ENCODE measurements around the gene ADGRF3.
"Not testable (repeated sequence)": the region's sequence is repeated elsewhere in the genome, so short reads cannot be mapped to it uniquely, and the experiment has no call there.

ADGRF3 gene

DNA sequence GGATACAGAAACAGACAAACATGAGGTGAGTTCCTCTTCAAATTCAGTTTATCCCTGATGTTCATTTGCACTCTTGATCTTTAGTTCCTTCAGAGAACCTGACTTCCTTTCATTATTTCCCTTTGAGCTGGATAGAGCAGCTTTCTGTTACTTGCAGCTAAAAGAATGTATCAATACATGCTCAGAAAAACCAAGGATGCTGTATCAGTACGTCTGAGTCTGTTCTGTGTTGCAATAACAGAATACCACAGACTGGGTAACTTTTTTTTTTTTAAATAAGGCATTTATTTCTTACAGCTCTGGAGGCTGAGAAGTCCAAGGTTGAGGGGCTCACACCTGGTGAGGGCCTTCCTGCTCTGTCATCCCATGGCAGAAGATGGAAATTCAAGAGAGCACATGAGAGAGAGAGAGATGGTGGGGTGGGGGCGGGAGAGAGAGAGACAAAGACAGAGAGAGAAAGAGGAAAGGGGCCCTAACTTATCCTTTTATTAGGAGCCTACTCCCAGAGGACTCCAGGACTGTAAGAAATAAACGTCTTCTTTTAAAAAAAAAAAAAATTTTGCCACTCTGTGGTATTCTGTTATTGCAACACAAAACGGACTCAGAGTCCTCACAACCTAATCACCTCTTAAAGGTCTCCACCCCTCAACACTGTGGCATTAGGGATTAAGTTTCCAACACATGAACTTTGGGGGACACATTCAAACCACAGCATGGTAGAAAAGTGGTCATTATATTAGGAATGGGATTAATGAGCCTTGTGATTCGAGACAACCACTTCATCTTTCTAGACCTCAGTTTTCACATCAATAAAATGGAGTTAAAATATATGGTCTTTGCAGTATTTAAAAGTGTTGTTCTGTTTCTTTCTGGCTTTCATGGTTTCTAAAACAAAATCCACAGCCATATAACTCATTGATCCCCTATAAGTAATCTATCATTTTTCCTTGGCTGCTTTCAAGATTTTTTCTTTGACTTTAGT, 19.0 kb downstream of the ADGRF3 start:
- FAIRE-seq = no peak
- no peak for TF ChIP-seq POLR2A (IDR thresholded peaks at IDR 0.05; ENCODE audit: low read depth, low read length)
- TF ChIP-seq POLR2AphosphoS5 (IDR thresholded peaks at IDR 0.05; ENCODE audit: low read depth, low read length) = no peak
- no peak for TF ChIP-seq TAF1 (IDR thresholded peaks at IDR 0.05; ENCODE audit: borderline replicate concordance, low read depth, low read length)

DNA sequence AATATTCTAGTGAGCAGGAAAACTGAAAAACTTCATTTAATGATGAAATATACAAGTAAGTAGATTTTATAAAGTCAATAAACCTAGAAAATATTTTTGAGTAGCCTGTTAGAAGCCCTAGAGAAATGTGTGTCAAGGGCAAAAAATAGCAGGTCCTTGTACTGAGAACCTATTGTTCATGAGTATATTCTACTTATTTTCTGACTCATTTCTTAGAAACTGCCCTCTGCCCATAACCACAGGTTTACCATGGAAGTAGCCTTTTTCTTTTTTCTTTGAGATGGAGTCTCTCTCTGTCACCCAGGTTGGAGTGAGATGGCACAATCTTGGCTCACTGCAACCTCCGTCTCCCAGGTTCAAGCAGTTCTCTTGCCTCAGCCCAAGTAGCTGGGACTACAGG, 20.1 kb downstream of the ADGRF3 start:
- no peak for FAIRE-seq

More for the DNA sequence above, 19.0 kb downstream of the ADGRF3 start:
- DNase-seq (ENCODE audit: insufficient read length) = no peak

DNA sequence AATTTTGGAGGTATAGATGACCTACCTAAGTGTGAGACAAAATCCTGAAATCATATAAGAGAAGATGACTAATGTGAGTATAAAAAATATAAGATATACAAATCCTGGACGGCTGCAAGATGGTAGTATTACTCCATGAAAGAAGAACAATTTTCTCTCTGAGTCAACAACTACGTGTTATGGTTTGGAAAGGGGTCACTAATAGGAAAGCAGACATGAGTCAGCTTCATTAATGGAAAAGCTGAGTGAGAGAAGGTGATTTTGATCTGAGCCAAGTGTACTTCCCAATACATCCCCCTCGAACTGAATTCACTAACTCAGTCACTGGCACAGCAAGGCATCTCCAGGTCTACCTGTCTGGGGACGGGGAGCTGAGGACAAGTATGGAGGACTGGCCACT, 20.7 kb downstream of the ADGRF3 start:
- FAIRE-seq (no peak), DNase-seq (ENCODE audit: insufficient read length) (no peak)
- TF ChIP-seq POLR2AphosphoS5 (IDR thresholded peaks at IDR 0.05; ENCODE audit: low read depth, low read length) (no peak), POLR2A (IDR thresholded peaks at IDR 0.05; ENCODE audit: low read depth, low read length) (no peak), TAF1 (IDR thresholded peaks at IDR 0.05; ENCODE audit: borderline replicate concordance, low read depth, low read length) (no peak)

More for the DNA sequence above, 20.1 kb downstream of the ADGRF3 start:
- DNase-seq (ENCODE audit: insufficient read length) = no peak
- TF ChIP-seq POLR2AphosphoS5 (IDR thresholded peaks at IDR 0.05; ENCODE audit: low read depth, low read length) (no peak), TAF1 (IDR thresholded peaks at IDR 0.05; ENCODE audit: borderline replicate concordance, low read depth, low read length) (no peak), POLR2A (IDR thresholded peaks at IDR 0.05; ENCODE audit: low read depth, low read length) (no peak)

DNA sequence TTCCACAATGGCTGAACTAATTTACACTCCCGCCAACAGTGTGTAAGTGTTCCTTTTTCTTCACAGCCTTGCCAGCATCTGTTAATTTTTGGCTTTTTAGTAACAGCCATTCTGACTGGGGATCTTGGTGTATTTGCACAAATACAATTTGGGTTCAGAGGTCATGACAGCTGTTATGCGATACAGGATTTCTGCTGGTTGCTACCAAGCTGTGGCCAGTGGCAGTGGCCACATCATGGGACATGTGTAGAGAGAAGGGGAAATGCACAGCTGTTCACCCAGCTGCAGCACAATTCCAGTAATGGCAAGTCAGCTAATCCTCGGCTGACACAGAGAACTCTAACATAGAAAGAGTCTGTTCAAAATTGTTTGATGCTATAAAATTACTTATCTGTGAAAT, 21.7 kb downstream of the ADGRF3 start:
- no peak for FAIRE-seq
- DNase-seq (ENCODE audit: insufficient read length) = no peak
- TF ChIP-seq POLR2A (IDR thresholded peaks at IDR 0.05; ENCODE audit: low read depth, low read length) (no peak), TAF1 (IDR thresholded peaks at IDR 0.05; ENCODE audit: borderline replicate concordance, low read depth, low read length) (no peak), POLR2AphosphoS5 (IDR thresholded peaks at IDR 0.05; ENCODE audit: low read depth, low read length) (no peak)

DNA sequence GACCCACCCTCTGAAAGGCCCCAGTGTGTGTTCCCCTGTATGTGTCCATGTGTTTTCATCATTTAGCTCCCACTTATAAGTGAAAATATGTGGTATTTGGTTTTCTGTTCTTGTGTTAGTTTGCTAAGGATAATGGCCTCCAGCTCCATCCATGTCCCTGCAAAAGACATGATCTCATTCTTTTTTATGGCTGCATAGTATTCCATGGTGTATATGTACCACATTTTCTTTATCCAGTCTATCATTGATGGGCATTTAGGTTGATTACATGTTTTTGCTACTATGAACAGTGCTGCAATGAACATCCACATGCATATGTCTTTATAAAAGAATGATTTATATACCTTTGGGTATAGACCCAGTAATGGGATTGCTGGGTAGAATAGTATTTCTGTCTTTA, 22.1 kb downstream of the ADGRF3 start:
- not testable (repeated sequence) for DNase-seq (ENCODE audit: insufficient read length); FAIRE-seq

DNA sequence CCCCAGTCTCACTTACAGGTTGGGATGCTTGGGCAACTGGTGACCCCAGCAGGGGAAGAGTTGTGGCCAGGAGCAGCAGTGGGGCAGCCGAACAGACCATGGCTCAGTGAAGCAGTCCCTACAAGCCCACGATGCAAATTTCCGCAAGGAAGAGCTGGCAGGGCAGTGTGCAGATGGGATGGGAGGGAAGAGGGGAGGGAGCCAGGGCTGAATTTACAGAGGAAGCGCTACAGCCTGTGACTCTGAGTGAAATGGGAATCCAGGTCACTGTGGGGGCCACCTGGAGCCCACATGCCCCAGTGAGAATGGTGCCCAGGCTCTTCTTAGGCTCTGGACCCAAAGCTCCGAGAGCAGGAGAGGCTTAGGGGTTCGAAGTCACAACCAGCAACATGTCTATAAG, 27.6 kb downstream of the ADGRF3 start:
- FAIRE-seq (no peak), DNase-seq (ENCODE audit: insufficient read length) (no peak)

DNA sequence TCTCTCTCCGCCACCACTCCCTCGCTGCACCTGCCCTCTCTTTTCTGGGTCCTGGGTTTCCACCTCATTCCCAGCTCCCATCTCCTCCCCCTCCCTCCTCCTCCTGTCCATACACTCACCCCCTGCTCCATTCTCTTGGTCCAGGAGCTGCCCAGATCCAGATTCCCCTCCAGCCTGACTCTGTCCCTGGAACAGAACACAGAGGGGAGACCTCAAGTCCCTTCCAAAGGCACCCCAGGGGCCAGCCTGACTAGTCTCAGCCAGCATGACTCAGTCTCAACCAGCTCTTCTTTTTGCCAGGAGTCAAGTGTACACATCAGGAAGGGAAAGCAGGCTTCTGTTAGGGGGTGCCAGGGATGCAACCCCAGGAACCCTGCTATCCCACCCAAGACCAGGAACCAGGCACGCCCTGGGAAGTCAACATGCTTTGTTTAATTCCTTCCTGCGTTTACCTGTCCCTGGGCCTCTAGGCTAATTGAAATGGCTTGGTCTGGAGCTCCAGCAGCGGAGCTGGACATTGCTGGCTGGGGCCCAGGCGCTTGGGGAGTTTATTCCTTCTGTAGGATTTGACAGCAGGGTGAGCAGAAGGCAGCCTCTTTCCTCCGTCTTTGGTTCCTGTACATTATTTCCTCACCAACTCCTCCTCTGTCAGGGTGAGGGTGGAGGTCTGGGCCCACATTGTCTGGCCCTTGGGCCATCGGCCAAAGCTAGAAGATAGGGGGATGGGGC, 29.0 kb downstream of the ADGRF3 start:
- FAIRE-seq (no peak), DNase-seq (ENCODE audit: insufficient read length) (no peak)
- TF ChIP-seq TAF1 (IDR thresholded peaks at IDR 0.05; ENCODE audit: borderline replicate concordance, low read depth, low read length) (no peak), POLR2A (IDR thresholded peaks at IDR 0.05; ENCODE audit: low read depth, low read length) (no peak), POLR2AphosphoS5 (IDR thresholded peaks at IDR 0.05; ENCODE audit: low read depth, low read length) (no peak)

More for the DNA sequence above, 27.6 kb downstream of the ADGRF3 start:
- no peak for TF ChIP-seq TAF1 (IDR thresholded peaks at IDR 0.05; ENCODE audit: borderline replicate concordance, low read depth, low read length)
- TF ChIP-seq POLR2A (IDR thresholded peaks at IDR 0.05; ENCODE audit: low read depth, low read length) = no peak
- TF ChIP-seq POLR2AphosphoS5 (IDR thresholded peaks at IDR 0.05; ENCODE audit: low read depth, low read length) = no peak

DNA sequence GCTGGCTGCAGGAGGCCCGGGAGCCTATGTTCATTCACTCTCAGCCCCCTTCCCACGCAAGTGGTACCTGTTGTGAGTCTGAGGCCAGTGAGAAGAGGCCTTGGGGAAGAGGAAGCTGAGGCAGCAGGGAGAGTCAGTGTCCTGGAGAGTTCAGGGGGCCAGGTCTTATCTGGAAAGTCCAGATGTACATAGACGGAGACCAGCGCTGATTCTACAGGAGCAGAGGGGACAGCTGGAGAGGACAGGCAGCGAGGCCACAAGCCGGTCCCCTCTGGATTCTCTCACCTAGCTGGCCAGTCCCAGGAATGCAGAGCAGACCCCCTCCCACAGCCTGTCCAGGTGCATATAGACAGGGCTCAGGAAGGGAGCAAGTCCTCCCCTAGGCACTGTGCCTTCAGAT, 29.7 kb downstream of the ADGRF3 start:
- DNase-seq (ENCODE audit: insufficient read length) (no peak), FAIRE-seq (no peak)
- TF ChIP-seq POLR2A (IDR thresholded peaks at IDR 0.05; ENCODE audit: low read depth, low read length) = no peak
- no peak for TF ChIP-seq TAF1 (IDR thresholded peaks at IDR 0.05; ENCODE audit: borderline replicate concordance, low read depth, low read length)
- no peak for TF ChIP-seq POLR2AphosphoS5 (IDR thresholded peaks at IDR 0.05; ENCODE audit: low read depth, low read length)

DNA sequence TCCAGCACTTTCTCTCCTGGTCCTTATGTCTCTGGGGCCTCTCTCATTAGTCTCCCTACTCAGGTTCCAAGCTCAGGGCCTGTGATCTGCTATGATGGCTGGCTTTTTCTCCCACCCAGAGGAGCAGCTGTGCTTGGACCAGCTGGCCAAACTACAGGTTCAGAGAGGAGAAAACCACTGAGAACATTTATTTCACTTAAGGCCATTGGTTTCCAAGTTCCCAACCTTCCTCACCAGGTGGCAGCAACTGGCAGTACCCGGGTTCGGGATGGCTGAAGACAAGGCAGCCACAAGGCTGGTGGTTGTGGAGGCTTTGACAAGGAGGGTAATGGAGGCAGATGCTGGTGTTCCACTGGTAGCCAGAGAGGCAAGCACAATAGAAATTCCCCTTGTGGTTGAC, 30.5 kb downstream of the ADGRF3 start:
- no peak for FAIRE-seq
- no peak for TF ChIP-seq POLR2AphosphoS5 (IDR thresholded peaks at IDR 0.05; ENCODE audit: low read depth, low read length)
- no peak for TF ChIP-seq TAF1 (IDR thresholded peaks at IDR 0.05; ENCODE audit: borderline replicate concordance, low read depth, low read length)
- no peak for TF ChIP-seq POLR2A (IDR thresholded peaks at IDR 0.05; ENCODE audit: low read depth, low read length)
- no peak for DNase-seq (ENCODE audit: insufficient read length)

DNA sequence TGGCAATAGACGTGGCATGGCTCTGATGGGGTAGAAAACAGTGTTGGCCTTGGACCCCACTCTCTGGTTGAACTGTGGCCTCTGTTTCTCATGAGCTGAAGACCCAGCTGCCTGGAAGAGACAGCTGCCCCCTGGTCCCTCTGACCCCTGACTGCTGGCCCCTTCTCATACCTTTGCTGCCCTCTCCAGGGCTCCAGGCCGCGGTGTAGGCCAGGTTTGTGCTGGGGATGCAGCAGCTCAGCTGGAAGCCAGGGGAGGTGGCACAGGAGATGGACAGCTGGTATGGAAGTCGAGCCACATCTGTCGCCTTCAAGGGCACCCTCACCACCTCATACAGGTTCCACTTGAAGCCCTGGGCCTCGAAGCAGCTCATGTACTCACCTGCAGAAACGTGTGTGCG, 32.3 kb downstream of the ADGRF3 start:
- no peak for DNase-seq (ENCODE audit: insufficient read length)
- FAIRE-seq = no peak
- no peak for TF ChIP-seq POLR2AphosphoS5 (IDR thresholded peaks at IDR 0.05; ENCODE audit: low read depth, low read length)

DNA sequence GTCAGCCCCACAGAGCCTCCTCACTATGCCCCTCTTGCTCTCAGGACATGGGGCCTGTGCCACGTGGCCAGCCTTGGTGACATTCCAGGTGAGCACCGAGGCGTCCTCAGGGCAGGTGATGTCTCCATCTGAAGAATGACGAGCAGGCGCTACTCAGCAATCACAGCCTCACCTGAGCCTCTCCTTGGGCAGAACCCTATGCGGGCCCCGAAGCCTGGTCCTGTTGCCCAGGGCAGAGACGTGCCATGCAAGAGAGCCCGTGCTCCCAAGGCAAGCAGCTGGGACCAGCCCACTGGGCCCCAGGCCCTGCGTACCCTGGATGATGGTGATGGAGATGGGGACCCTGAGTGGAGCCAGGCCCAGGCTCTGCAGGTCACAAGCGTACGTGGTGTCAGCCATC, 33.1 kb downstream of the ADGRF3 start:
- DNase-seq (ENCODE audit: insufficient read length) = no peak
- TF ChIP-seq POLR2AphosphoS5 (IDR thresholded peaks at IDR 0.05; ENCODE audit: low read depth, low read length) = no peak
- TF ChIP-seq TAF1 (IDR thresholded peaks at IDR 0.05; ENCODE audit: borderline replicate concordance, low read depth, low read length) = no peak
- no peak for TF ChIP-seq POLR2A (IDR thresholded peaks at IDR 0.05; ENCODE audit: low read depth, low read length)
- FAIRE-seq = no peak

DNA sequence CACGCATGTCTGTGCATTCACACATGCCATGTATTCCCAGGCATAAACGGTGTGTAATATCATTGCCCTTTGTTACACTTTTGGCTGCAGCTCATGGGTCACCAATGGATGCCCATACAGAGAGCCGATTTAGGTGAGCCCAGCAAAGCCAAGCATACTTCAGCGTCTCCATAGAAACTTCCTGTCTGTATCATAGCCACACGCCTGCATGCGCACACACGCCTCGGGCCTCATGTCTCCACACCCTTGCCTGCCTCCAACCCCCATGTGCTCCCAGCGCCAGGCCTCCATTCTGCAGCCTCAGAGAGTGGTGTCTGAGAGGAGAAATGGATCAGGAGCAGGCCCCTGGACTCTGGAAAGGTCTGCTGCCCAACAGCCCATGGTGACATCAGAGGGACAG, 34.1 kb downstream of the ADGRF3 start:
- DNase-seq (ENCODE audit: insufficient read length) (no peak), FAIRE-seq (no peak)
- no peak for TF ChIP-seq TAF1 (IDR thresholded peaks at IDR 0.05; ENCODE audit: borderline replicate concordance, low read depth, low read length)
- TF ChIP-seq POLR2AphosphoS5 (IDR thresholded peaks at IDR 0.05; ENCODE audit: low read depth, low read length) = no peak
- no peak for TF ChIP-seq POLR2A (IDR thresholded peaks at IDR 0.05; ENCODE audit: low read depth, low read length)

Measured in GM12892 (cell line).